HG02885 (cell line): Measurements from ENCODE around the gene EHBP1.

ENCODE experiments used
- ATAC-seq: cut with Tn5 transposase; IDR thresholded peaks from one replicate; pipeline ENCODE4 v1.9.1; 2021; ENCODE audit warnings: mild to moderate bottlenecking; ENCODE audit not compliant: unreplicated experiment, poor library complexity

The EHBP1 gene

GRCh38 chr2:63093502-63093901, 388.0 kb downstream of the EHBP1 start:
- no peak for ATAC-seq
